Fibroblast of lung (primary cell): ENCODE results near the gene LCLAT1. TPM values are rescaled to one million over a fixed set of nuclear protein-coding genes. Genes with fewer than 3 reads are reported as not detected.

ENCODE experiments used
- DNase-seq, 2 donors: peaks; one replicate each; pipeline versions ENCODE4 v3.0.0 to v3.0.0-alpha.2; 2010; ENCODE audit warnings: low read depth in 2 of 2
- H2AFZ ChIP-seq: 2 replicates; pipeline ENCODE4 v1.5.1; 2012; ENCODE audit warnings: low read length, control low read depth, inconsistent platforms
- H3K27ac ChIP-seq: 2 replicates; pipeline ENCODE4 v1.5.1; 2011; ENCODE audit warnings: low read length, control low read depth; ENCODE audit not compliant: insufficient read depth
- H3K27me3 ChIP-seq: 2 replicates; pipeline ENCODE4 v1.5.1; 2011; ENCODE audit warnings: mild to moderate bottlenecking, low read length; ENCODE audit not compliant: control insufficient read depth, insufficient read depth
- H3K36me3 ChIP-seq: 2 replicates; pipeline ENCODE4 v1.5.1; 2011; ENCODE audit warnings: low read length; ENCODE audit not compliant: control insufficient read depth, insufficient read depth
- H3K4me1 ChIP-seq: 2 replicates; pipeline ENCODE4 v1.5.1; 2011; ENCODE audit warnings: low read length; ENCODE audit not compliant: control insufficient read depth, insufficient read depth; ENCODE audit errors: extremely low read depth
- H3K4me2 ChIP-seq: 2 replicates; pipeline ENCODE4 v1.5.1; 2011; ENCODE audit warnings: low read length, control low read depth; ENCODE audit not compliant: insufficient read depth; ENCODE audit errors: extremely low read depth
- H3K4me3 ChIP-seq, 4 experiments: fragments of 200-600 bp in 1 of 4; sonication (generic) in 1 of 4; replicated peaks in 1 of 4; 2 replicates each; pipeline ENCODE4 v1.5.1; 2011 to 2016; ENCODE audit warnings: low read length in 4 of 4, low read depth in 3 of 4, mild to moderate bottlenecking in 3 of 4, control low read depth in 2 of 4, inconsistent platforms in 1 of 4, mixed read lengths in 1 of 4; ENCODE audit not compliant: insufficient read depth in 1 of 4; ENCODE audit errors: control extremely low read depth in 1 of 4
- H3K79me2 ChIP-seq: 2 replicates; pipeline ENCODE4 v1.5.1; 2012; ENCODE audit warnings: mild to moderate bottlenecking, low read length, inconsistent platforms; ENCODE audit not compliant: control insufficient read depth, insufficient read depth
- H3K9ac ChIP-seq: 2 replicates; pipeline ENCODE4 v1.5.1; 2011; ENCODE audit warnings: mild to moderate bottlenecking, low read length, control low read depth; ENCODE audit not compliant: insufficient read depth
- H3K9me3 ChIP-seq: 2 replicates; pipeline ENCODE4 v1.5.1; 2012; ENCODE audit warnings: low read depth, low read length; ENCODE audit not compliant: control insufficient read depth, insufficient read depth
- H4K20me1 ChIP-seq: 2 replicates; pipeline ENCODE4 v1.5.1; 2011; ENCODE audit warnings: low read length; ENCODE audit not compliant: control insufficient read depth, insufficient read depth; ENCODE audit errors: extremely low read depth
- CTCF ChIP-seq, 2 donors: IDR thresholded peaks in 1 of 2; conservative IDR thresholded peaks in 1 of 2; 1 replicate in 1 of 2; 2 replicates in 1 of 2; pipeline ENCODE4 v1.5.1; 2011 to 2012; ENCODE audit warnings: low read length in 2 of 2, control low read depth in 1 of 2, inconsistent platforms in 1 of 2, low read depth in 1 of 2, mild to moderate bottlenecking in 1 of 2
- EZH2 ChIP-seq: IDR thresholded peaks from 2 replicates; pipeline ENCODE4 v1.5.1; 2012; ENCODE audit warnings: low read length, control low read depth, mild to moderate bottlenecking; ENCODE audit errors: missing control alignments
- polyA plus RNA-seq, 2 donors: library from polyadenylated mRNA; depleted of rRNA in 1 of 2; stranded (reverse) in 1 of 2; unstranded in 1 of 2; fragments of >200 nt; gene quantifications; 2 replicates each; pipeline ENCODE4 v1.2.1, GENCODE V29; 2011 to 2012; ENCODE audit warnings: missing spikeins in 1 of 2
- total RNA-seq: library from RNA; depleted of rRNA; stranded (reverse); fragments of >200 nt; gene quantifications from 2 replicates; pipeline ENCODE4 v1.2.1, GENCODE V29; 2014

The LCLAT1 gene
- total and polyA plus RNA-seq, 2 donors (not counting 1 experiment from before 2014, with no cell fraction given), result 43.3 to 45.9 TPM

GRCh38 chr2:30402441-30403182 is 44.4 kb upstream of the LCLAT1 start:
- no peak for DNase-seq
- Histone ChIP-seq H3K4me2 (no peak overlapping the region), H3K27ac (no peak overlapping the region), H3K4me1 (peaks cover 8% of the 10 kb centered on the region), H3K27me3 (peaks cover 2% of the 10 kb centered on the region), H3K79me2 (no peaks in the 10 kb centered on the region), H3K9me3 (no peaks in the 10 kb centered on the region), H3K9ac (no peak overlapping the region), H2AFZ (no peak overlapping the region), H3K36me3 (no peaks in the 10 kb centered on the region), H4K20me1 (no peaks in the 10 kb centered on the region), H3K4me3 (no peak overlapping the region)
- no peak for TF ChIP-seq CTCF (conservative IDR thresholded peaks at IDR 0.05 in 1 of 2, IDR thresholded peaks at IDR 0.05 in 1 of 2; ENCODE audit: low read depth in 1 of 2, low read length in 2 of 2)
- no peak for TF ChIP-seq EZH2

- H3K9ac ChIP-seq, result no peak overlapping the region
- no peak overlapping the region for H3K27ac ChIP-seq
Observed at GRCh38 chr2:30403592-30404312, 43.3 kb upstream of the LCLAT1 start.

More at GRCh38 chr2:30403592-30404312, 43.3 kb upstream of the LCLAT1 start:
- no peaks in the 10 kb centered on the region for H3K9me3 ChIP-seq
- H2AFZ ChIP-seq, result no peak overlapping the region
- H3K4me3 ChIP-seq, result no peak overlapping the region
- H3K4me1 ChIP-seq, result peaks cover 18% of the 10 kb centered on the region
- H3K27me3 ChIP-seq, result peaks cover 2% of the 10 kb centered on the region
- H3K79me2 ChIP-seq, result no peaks in the 10 kb centered on the region
- H3K36me3 ChIP-seq, result no peaks in the 10 kb centered on the region
- no peaks in the 10 kb centered on the region for H4K20me1 ChIP-seq
- no peak overlapping the region for H3K4me2 ChIP-seq
- DNase-seq, result no peak
- TF ChIP-seq CTCF (conservative IDR thresholded peaks at IDR 0.05 in 1 of 2, IDR thresholded peaks at IDR 0.05 in 1 of 2; ENCODE audit: low read depth in 1 of 2, low read length in 2 of 2) (no peak), EZH2 (no peak)
